ENCODE measurements around the gene ADCY2. TPM values are rescaled to one million over a fixed set of nuclear protein-coding genes. Genes with fewer than 3 reads are reported as not detected.

The ADCY2 gene
- total and polyA plus RNA-seq, 4 donors, result 25.4 to 145 (median 71.1) TPM

DNA sequence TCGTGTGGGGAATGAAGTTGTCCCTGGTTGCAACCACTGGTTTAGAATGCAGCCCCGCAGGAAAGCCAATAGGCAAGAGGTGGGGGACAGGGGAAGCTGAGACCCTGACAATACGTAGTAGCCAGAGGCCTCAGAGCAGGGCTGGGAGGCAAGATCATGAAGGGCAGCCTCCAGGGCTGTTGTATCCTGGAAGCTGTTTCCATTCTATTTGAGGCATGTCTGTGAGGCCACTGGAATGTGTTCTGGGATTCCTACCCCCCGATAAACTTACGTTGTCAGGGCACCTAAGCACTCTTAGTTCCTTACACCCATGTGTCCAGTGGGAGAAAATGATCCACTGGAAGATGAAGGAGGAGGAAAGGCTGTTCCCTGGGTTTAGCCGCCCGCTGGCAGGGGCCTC lies 277.7 kb downstream of the ADCY2 start:
- no peak for DNase-seq (ENCODE audit: low read depth in 4 of 6, low spot score in 6 of 6)
- Histone ChIP-seq H3K9me3 (ENCODE audit: control insufficient read depth, insufficient read depth, low read length) (no peaks in the 10 kb centered on the region), H3K27ac (ENCODE audit: low read depth, low read length) (no peak overlapping the region), H3K4me1 (ENCODE audit: control insufficient read depth, insufficient read depth, low read length) (peaks cover 12% of the 10 kb centered on the region), H3K27me3 (ENCODE audit: control insufficient read depth, insufficient read depth, low read length) (no peaks in the 10 kb centered on the region), H3K36me3 (ENCODE audit: control insufficient read depth, insufficient read depth, low read length) (no peaks in the 10 kb centered on the region), H3K4me3 (ENCODE audit: low read depth, low read length) (no peak overlapping the region)
- WGBS (ENCODE audit: insufficient coverage), result 87% methylated on average over 5 of the region's 7 CpGs

GRCh38 chr5:7676455-7676854 lies 280.5 kb downstream of the ADCY2 start:
- no peak overlapping the region for H3K27ac ChIP-seq (ENCODE audit: low read depth, low read length)
- no peak overlapping the region for H3K4me3 ChIP-seq (ENCODE audit: low read depth, low read length)
- no peaks in the 10 kb centered on the region for H3K27me3 ChIP-seq (ENCODE audit: control insufficient read depth, insufficient read depth, low read length)
- H3K4me1 ChIP-seq (ENCODE audit: control insufficient read depth, insufficient read depth, low read length), result peaks cover 12% of the 10 kb centered on the region
- DNase-seq (ENCODE audit: low read depth in 4 of 6, low spot score in 6 of 6), result no peak
- WGBS (ENCODE audit: insufficient coverage), result 100% methylated on average over 1 of the region's 3 CpGs
- H3K9me3 ChIP-seq (ENCODE audit: control insufficient read depth, insufficient read depth, low read length), result no peaks in the 10 kb centered on the region
- H3K36me3 ChIP-seq (ENCODE audit: control insufficient read depth, insufficient read depth, low read length), result no peaks in the 10 kb centered on the region

DNA sequence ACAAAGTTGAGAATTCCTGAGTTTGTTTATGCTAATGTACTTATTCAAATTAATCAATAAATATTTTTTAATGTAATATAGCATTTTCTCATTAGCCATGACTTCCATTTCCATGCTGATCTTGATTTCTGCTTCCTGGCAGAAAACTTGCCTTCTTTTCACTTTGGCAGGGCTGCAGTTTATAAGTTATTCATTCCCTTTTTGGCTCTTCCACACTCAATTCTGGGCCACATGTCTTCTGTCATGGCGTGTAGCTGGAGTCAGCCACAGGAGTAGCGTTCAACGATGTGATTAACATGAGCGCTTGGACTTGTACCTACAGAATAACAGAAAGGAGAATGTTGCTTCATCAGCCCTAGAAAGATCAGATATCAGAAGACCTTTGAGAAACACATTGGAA lies 282.1 kb downstream of the ADCY2 start:
- Histone ChIP-seq H3K27me3 (ENCODE audit: control insufficient read depth, insufficient read depth, low read length) (no peaks in the 10 kb centered on the region), H3K4me3 (ENCODE audit: low read depth, low read length) (no peak overlapping the region), H3K27ac (ENCODE audit: low read depth, low read length) (no peak overlapping the region), H3K9me3 (ENCODE audit: control insufficient read depth, insufficient read depth, low read length) (no peaks in the 10 kb centered on the region), H3K36me3 (ENCODE audit: control insufficient read depth, insufficient read depth, low read length) (no peaks in the 10 kb centered on the region), H3K4me1 (ENCODE audit: control insufficient read depth, insufficient read depth, low read length) (peaks cover 8% of the 10 kb centered on the region)
- 74% methylated on average over 4 of the region's 4 CpGs for WGBS (ENCODE audit: insufficient coverage)
- peak in 2 of 6 donors; percentile 43 to 93 for DNase-seq (ENCODE audit: low read depth in 4 of 6, low spot score in 6 of 6)

GRCh38 chr5:7679663-7680062 lies 283.7 kb downstream of the ADCY2 start:
- Histone ChIP-seq H3K27me3 (ENCODE audit: control insufficient read depth, insufficient read depth, low read length) (no peaks in the 10 kb centered on the region), H3K27ac (ENCODE audit: low read depth, low read length) (no peak overlapping the region), H3K9me3 (ENCODE audit: control insufficient read depth, insufficient read depth, low read length) (no peaks in the 10 kb centered on the region), H3K4me3 (ENCODE audit: low read depth, low read length) (no peak overlapping the region), H3K4me1 (ENCODE audit: control insufficient read depth, insufficient read depth, low read length) (no peaks in the 10 kb centered on the region), H3K36me3 (ENCODE audit: control insufficient read depth, insufficient read depth, low read length) (no peaks in the 10 kb centered on the region)
- 97% methylated on average over 3 of the region's 4 CpGs for WGBS (ENCODE audit: insufficient coverage)
- no peak for DNase-seq (ENCODE audit: low read depth in 4 of 6, low spot score in 6 of 6)

GRCh38 chr5:7680260-7680659 lies 284.3 kb downstream of the ADCY2 start:
- Histone ChIP-seq H3K36me3 (ENCODE audit: control insufficient read depth, insufficient read depth, low read length) (no peaks in the 10 kb centered on the region), H3K9me3 (ENCODE audit: control insufficient read depth, insufficient read depth, low read length) (no peaks in the 10 kb centered on the region), H3K27ac (ENCODE audit: low read depth, low read length) (no peak overlapping the region), H3K4me1 (ENCODE audit: control insufficient read depth, insufficient read depth, low read length) (no peaks in the 10 kb centered on the region), H3K27me3 (ENCODE audit: control insufficient read depth, insufficient read depth, low read length) (no peaks in the 10 kb centered on the region), H3K4me3 (ENCODE audit: low read depth, low read length) (no peak overlapping the region)
- 88% methylated on average over 3 of the region's 4 CpGs for WGBS (ENCODE audit: insufficient coverage)
- no peak for DNase-seq (ENCODE audit: low read depth in 4 of 6, low spot score in 6 of 6)

- WGBS (ENCODE audit: insufficient coverage), result no CpG with 5 or more reads among the region's 3 CpGs
- Histone ChIP-seq H3K4me3 (ENCODE audit: low read depth, low read length) (no peak overlapping the region), H3K27me3 (ENCODE audit: control insufficient read depth, insufficient read depth, low read length) (no peaks in the 10 kb centered on the region)
Measured at GRCh38 chr5:7682379-7682778, 286.4 kb downstream of the ADCY2 start.

GRCh38 chr5:7683753-7684152 lies 287.8 kb downstream of the ADCY2 start:
- no peaks in the 10 kb centered on the region for H3K9me3 ChIP-seq (ENCODE audit: control insufficient read depth, insufficient read depth, low read length)

More at GRCh38 chr5:7682379-7682778, 286.4 kb downstream of the ADCY2 start:
- no peaks in the 10 kb centered on the region for H3K36me3 ChIP-seq (ENCODE audit: control insufficient read depth, insufficient read depth, low read length)
- H3K27ac ChIP-seq (ENCODE audit: low read depth, low read length), result no peak overlapping the region
- H3K9me3 ChIP-seq (ENCODE audit: control insufficient read depth, insufficient read depth, low read length), result no peaks in the 10 kb centered on the region
- no peaks in the 10 kb centered on the region for H3K4me1 ChIP-seq (ENCODE audit: control insufficient read depth, insufficient read depth, low read length)
- no peak for DNase-seq (ENCODE audit: low read depth in 4 of 6, low spot score in 6 of 6)

GRCh38 chr5:7684826-7685225 lies 288.9 kb downstream of the ADCY2 start:
- Histone ChIP-seq H3K27me3 (ENCODE audit: control insufficient read depth, insufficient read depth, low read length) (no peaks in the 10 kb centered on the region), H3K4me3 (ENCODE audit: low read depth, low read length) (no peak overlapping the region), H3K4me1 (ENCODE audit: control insufficient read depth, insufficient read depth, low read length) (no peaks in the 10 kb centered on the region), H3K36me3 (ENCODE audit: control insufficient read depth, insufficient read depth, low read length) (no peaks in the 10 kb centered on the region), H3K9me3 (ENCODE audit: control insufficient read depth, insufficient read depth, low read length) (no peaks in the 10 kb centered on the region), H3K27ac (ENCODE audit: low read depth, low read length) (no peak overlapping the region)
- no peak for DNase-seq (ENCODE audit: low read depth in 4 of 6, low spot score in 6 of 6)
- 95% methylated on average over 3 of the region's 5 CpGs for WGBS (ENCODE audit: insufficient coverage)

More at GRCh38 chr5:7683753-7684152, 287.8 kb downstream of the ADCY2 start:
- no peak for DNase-seq (ENCODE audit: low read depth in 4 of 6, low spot score in 6 of 6)
- Histone ChIP-seq H3K36me3 (ENCODE audit: control insufficient read depth, insufficient read depth, low read length) (no peaks in the 10 kb centered on the region), H3K4me3 (ENCODE audit: low read depth, low read length) (no peak overlapping the region), H3K4me1 (ENCODE audit: control insufficient read depth, insufficient read depth, low read length) (no peaks in the 10 kb centered on the region), H3K27me3 (ENCODE audit: control insufficient read depth, insufficient read depth, low read length) (no peaks in the 10 kb centered on the region), H3K27ac (ENCODE audit: low read depth, low read length) (no peak overlapping the region)
- 100% methylated on average over 1 of the region's 3 CpGs for WGBS (ENCODE audit: insufficient coverage)

DNA sequence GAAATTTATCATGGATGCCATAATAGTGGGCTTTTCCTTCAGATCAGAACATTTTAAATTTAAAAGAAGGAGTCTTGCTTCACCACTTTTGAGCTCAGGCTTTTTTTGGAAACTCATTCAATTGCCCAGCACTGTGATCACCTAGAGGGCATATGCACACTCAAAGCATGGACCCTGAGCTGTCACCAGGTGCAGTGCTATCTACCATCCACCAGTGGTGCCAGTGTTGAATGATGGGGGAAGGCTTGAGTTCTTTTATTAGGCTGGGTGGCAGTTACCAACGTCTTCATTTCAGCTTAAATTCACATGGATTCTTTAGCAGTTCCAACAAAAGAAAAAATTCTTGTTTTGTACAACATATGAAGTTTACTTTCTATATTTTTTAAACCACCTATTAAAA lies 290.9 kb downstream of the ADCY2 start:
- no CpG with 5 or more reads among the region's 1 CpG for WGBS (ENCODE audit: insufficient coverage)
- H3K27ac ChIP-seq (ENCODE audit: low read depth, low read length), result no peak overlapping the region
- H3K27me3 ChIP-seq (ENCODE audit: control insufficient read depth, insufficient read depth, low read length), result no peaks in the 10 kb centered on the region
- H3K36me3 ChIP-seq (ENCODE audit: control insufficient read depth, insufficient read depth, low read length), result no peaks in the 10 kb centered on the region
- H3K4me1 ChIP-seq (ENCODE audit: control insufficient read depth, insufficient read depth, low read length), result no peaks in the 10 kb centered on the region
- H3K9me3 ChIP-seq (ENCODE audit: control insufficient read depth, insufficient read depth, low read length), result no peaks in the 10 kb centered on the region
- no peak for DNase-seq (ENCODE audit: low read depth in 4 of 6, low spot score in 6 of 6)
- no peak overlapping the region for H3K4me3 ChIP-seq (ENCODE audit: low read depth, low read length)

GRCh38 chr5:7690557-7690956 lies 294.6 kb downstream of the ADCY2 start:
- H3K27ac ChIP-seq (ENCODE audit: low read depth, low read length), result no peak overlapping the region
- no peaks in the 10 kb centered on the region for H3K27me3 ChIP-seq (ENCODE audit: control insufficient read depth, insufficient read depth, low read length)
- H3K36me3 ChIP-seq (ENCODE audit: control insufficient read depth, insufficient read depth, low read length), result no peaks in the 10 kb centered on the region
- no peaks in the 10 kb centered on the region for H3K4me1 ChIP-seq (ENCODE audit: control insufficient read depth, insufficient read depth, low read length)
- 64% methylated on average over 6 of the region's 10 CpGs for WGBS (ENCODE audit: insufficient coverage)
- no peaks in the 10 kb centered on the region for H3K9me3 ChIP-seq (ENCODE audit: control insufficient read depth, insufficient read depth, low read length)
- DNase-seq (ENCODE audit: low read depth in 4 of 6, low spot score in 6 of 6), result peak in 1 of 6 donors; percentile 8
- no peak overlapping the region for H3K4me3 ChIP-seq (ENCODE audit: low read depth, low read length)
